ENCODE measurements around the gene OSM. TPM values are rescaled to one million over a fixed set of nuclear protein-coding genes. Genes with fewer than 3 reads are reported as not detected.

Gene OSM
- 1 to 10 TPM in 1 of 12 donors, under 1 TPM in 7, not detected in 4; 0.13 to 1.2 (median 0.36) TPM for polyA plus RNA-seq (ENCODE audit: insufficient read length in 12 of 12)
- long read RNA-seq, donor 1 = 0 reads
- long read RNA-seq, donor 2 = 0 reads
- long read RNA-seq, donor 3 = 0 reads
- long read RNA-seq, donor 4 = 0 reads
- long read RNA-seq, donor 5 = 0 reads
- long read RNA-seq, donor 6 = 0 reads
- long read RNA-seq, donor 7 = 0 reads
- long read RNA-seq, donor 8 = 0 reads
- long read RNA-seq, donor 9 = 0 reads
- long read RNA-seq, donor 10 = 0 reads
- long read RNA-seq, donor 11 = 0 reads

GRCh38 chr22:30266445-30267381 is at the start of gene OSM:
Gene OSM (minus strand): TSS chr22:30266851. CDS start chr22:30266799, 52 bp downstream.
- DNase-seq = no peak

GRCh38 chr22:30315962-30316576 is 49.4 kb upstream of the OSM start:
- no peak for DNase-seq

- no peak for DNase-seq
These were observed 48.3 kb upstream of the OSM start for GRCh38 chr22:30314915-30315314.

GRCh38 chr22:30313527-30314363 is 47.1 kb upstream of the OSM start:
- no peak for DNase-seq

- no peak for DNase-seq
These were observed 45.4 kb upstream of the OSM start for GRCh38 chr22:30312053-30312452.

GRCh38 chr22:30310881-30311771 is 44.5 kb upstream of the OSM start:
- no peak for DNase-seq

GRCh38 chr22:30309951-30310741 is 43.5 kb upstream of the OSM start:
- DNase-seq = no peak

- no peak for DNase-seq
These were observed 42.0 kb upstream of the OSM start for GRCh38 chr22:30308518-30309230.

- no peak for DNase-seq
These were observed 41.4 kb upstream of the OSM start for GRCh38 chr22:30308093-30308492.

- no peak for DNase-seq
These were observed 40.5 kb upstream of the OSM start for GRCh38 chr22:30307041-30307574.

- no peak for DNase-seq
These were observed 40.0 kb upstream of the OSM start for GRCh38 chr22:30306627-30307011.

- no peak for DNase-seq
These were observed 39.4 kb upstream of the OSM start for GRCh38 chr22:30305906-30306626.

- DNase-seq = peak; percentile 71
These were observed 38.9 kb upstream of the OSM start for GRCh38 chr22:30305519-30305905.

- no peak for DNase-seq
These were observed 38.0 kb upstream of the OSM start for GRCh38 chr22:30304495-30305244.

GRCh38 chr22:30302810-30303138 is 36.1 kb upstream of the OSM start:
- no peak for DNase-seq

GRCh38 chr22:30301995-30302809 is 35.6 kb upstream of the OSM start:
- DNase-seq = no peak

- DNase-seq = no peak
These were observed 32.7 kb upstream of the OSM start for GRCh38 chr22:30299322-30299721.

All from muscle of arm (tissue), 14 donors.